Central memory CD8-positive, alpha-beta T cell (primary cell): ENCODE results near the gene ATP2C2.

ENCODE experiments used
- ATAC-seq: fragments of 150-1000 bp; cut with Tn5 transposase; replicated peaks from 2 replicates; pipeline ENCODE4 v1.10.0; 2022; ENCODE audit warnings: mild to moderate bottlenecking, moderate FRiP score, moderate number of reproducible peaks; ENCODE audit not compliant: poor library complexity, severe bottlenecking; ENCODE audit errors: extremely low read depth
- DNase-seq, 2 donors: peaks; one replicate each; pipeline ENCODE4 v3.0.0; 2021; ENCODE audit warnings: low spot score in 2 of 2
- H3K27ac Mint-ChIP-seq: one replicate; pipeline ENCODE4 v1.8.0; 2022; ENCODE audit warnings: low read depth, mild to moderate bottlenecking, moderate library complexity, mixed read lengths
- H3K27me3 Mint-ChIP-seq: one replicate; pipeline ENCODE4 v1.8.0; 2022; ENCODE audit warnings: mixed read lengths
- H3K36me3 Mint-ChIP-seq: one replicate; pipeline ENCODE4 v1.8.0; 2022; ENCODE audit warnings: mild to moderate bottlenecking, moderate library complexity, mixed read lengths; ENCODE audit not compliant: insufficient read depth
- H3K4me1 Mint-ChIP-seq: one replicate; pipeline ENCODE4 v1.8.0; 2022; ENCODE audit warnings: mixed read lengths
- H3K4me3 Mint-ChIP-seq: one replicate; pipeline ENCODE4 v1.8.0; 2022; ENCODE audit warnings: mild to moderate bottlenecking, moderate library complexity, mixed read lengths
- H3K9me3 Mint-ChIP-seq: one replicate; pipeline ENCODE4 v1.8.0; 2022; ENCODE audit warnings: mixed read lengths

Gene ATP2C2

GRCh38 chr16:84368308-84368996 is at the start of gene ATP2C2:
Gene ATP2C2 (plus strand): TSS chr16:84368538. CDS start chr16:84368616, 78 bp downstream.
- no peaks in the 10 kb centered on the region for H3K4me1 Mint-ChIP-seq
- no peaks in the 10 kb centered on the region for H3K36me3 Mint-ChIP-seq
- DNase-seq, result no peak
- no peaks in the 10 kb centered on the region for H3K9me3 Mint-ChIP-seq
- H3K27me3 Mint-ChIP-seq, result peaks cover 76% of the 10 kb centered on the region
- no peak within 1 kb of the TSS for H3K4me3 Mint-ChIP-seq
- H3K27ac Mint-ChIP-seq, result no peak within 1 kb of the TSS
- no peak for ATAC-seq

GRCh38 chr16:84319146-84319760 is 49.1 kb upstream of the ATP2C2 start:
- H3K9me3 Mint-ChIP-seq, result no peaks in the 10 kb centered on the region
- no peaks in the 10 kb centered on the region for H3K36me3 Mint-ChIP-seq
- ATAC-seq (no peak), DNase-seq (no peak)
- no peak overlapping the region for H3K27ac Mint-ChIP-seq
- H3K4me1 Mint-ChIP-seq, result no peaks in the 10 kb centered on the region
- peaks cover 20% of the 10 kb centered on the region for H3K27me3 Mint-ChIP-seq
- H3K4me3 Mint-ChIP-seq, result no peak overlapping the region

DNA sequence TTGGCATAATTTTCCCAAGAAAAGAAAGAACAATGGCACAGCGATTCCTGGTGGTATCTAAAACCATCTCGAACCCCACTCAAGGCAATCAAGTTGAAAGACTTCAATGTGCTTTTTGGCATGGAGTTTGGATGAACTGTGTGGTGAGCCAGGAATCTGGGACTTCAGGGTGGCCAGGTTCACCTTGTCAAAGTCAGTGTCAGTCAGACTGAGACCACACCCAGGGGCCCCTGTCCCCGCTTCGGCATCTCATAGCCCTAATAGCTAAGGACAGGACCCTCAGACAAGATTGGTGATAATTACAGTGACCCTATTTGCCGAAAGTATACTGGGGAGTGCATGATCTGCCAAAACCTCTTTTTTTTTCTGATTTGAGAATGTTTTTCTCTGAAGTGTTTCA is 47.8 kb upstream of the ATP2C2 start:
- Mint-ChIP-seq H3K27ac (no peak overlapping the region), H3K27me3 (peaks cover 7% of the 10 kb centered on the region), H3K9me3 (no peaks in the 10 kb centered on the region), H3K4me1 (no peaks in the 10 kb centered on the region), H3K36me3 (no peaks in the 10 kb centered on the region), H3K4me3 (no peak overlapping the region)
- ATAC-seq, result no peak
- no peak for DNase-seq

GRCh38 chr16:84321932-84322331 is 46.4 kb upstream of the ATP2C2 start:
- Mint-ChIP-seq H3K36me3 (no peaks in the 10 kb centered on the region), H3K27me3 (no peaks in the 10 kb centered on the region), H3K27ac (no peak overlapping the region), H3K4me3 (no peak overlapping the region), H3K9me3 (no peaks in the 10 kb centered on the region), H3K4me1 (no peaks in the 10 kb centered on the region)
- DNase-seq, result no peak
- ATAC-seq, result no peak

- no peak for ATAC-seq
- Mint-ChIP-seq H3K27me3 (no peaks in the 10 kb centered on the region), H3K36me3 (no peaks in the 10 kb centered on the region), H3K4me3 (no peak overlapping the region), H3K4me1 (no peaks in the 10 kb centered on the region), H3K27ac (no peak overlapping the region), H3K9me3 (no peaks in the 10 kb centered on the region)
- DNase-seq, result no peak
Measured at GRCh38 chr16:84322749-84323148, 45.6 kb upstream of the ATP2C2 start.

GRCh38 chr16:84323606-84324005 is 44.7 kb upstream of the ATP2C2 start:
- Mint-ChIP-seq H3K36me3 (no peaks in the 10 kb centered on the region), H3K4me1 (no peaks in the 10 kb centered on the region), H3K27ac (no peak overlapping the region)

GRCh38 chr16:84324434-84325262 is 43.7 kb upstream of the ATP2C2 start:
- H3K27ac Mint-ChIP-seq, result no peak overlapping the region
- H3K36me3 Mint-ChIP-seq, result no peaks in the 10 kb centered on the region
- H3K9me3 Mint-ChIP-seq, result no peaks in the 10 kb centered on the region
- DNase-seq, result no peak
- ATAC-seq, result no peak
- H3K27me3 Mint-ChIP-seq, result no peaks in the 10 kb centered on the region
- H3K4me1 Mint-ChIP-seq, result no peaks in the 10 kb centered on the region
- no peak overlapping the region for H3K4me3 Mint-ChIP-seq

More at GRCh38 chr16:84323606-84324005, 44.7 kb upstream of the ATP2C2 start:
- Mint-ChIP-seq H3K4me3 (no peak overlapping the region), H3K9me3 (no peaks in the 10 kb centered on the region), H3K27me3 (no peaks in the 10 kb centered on the region)
- ATAC-seq (no peak), DNase-seq (no peak)

DNA sequence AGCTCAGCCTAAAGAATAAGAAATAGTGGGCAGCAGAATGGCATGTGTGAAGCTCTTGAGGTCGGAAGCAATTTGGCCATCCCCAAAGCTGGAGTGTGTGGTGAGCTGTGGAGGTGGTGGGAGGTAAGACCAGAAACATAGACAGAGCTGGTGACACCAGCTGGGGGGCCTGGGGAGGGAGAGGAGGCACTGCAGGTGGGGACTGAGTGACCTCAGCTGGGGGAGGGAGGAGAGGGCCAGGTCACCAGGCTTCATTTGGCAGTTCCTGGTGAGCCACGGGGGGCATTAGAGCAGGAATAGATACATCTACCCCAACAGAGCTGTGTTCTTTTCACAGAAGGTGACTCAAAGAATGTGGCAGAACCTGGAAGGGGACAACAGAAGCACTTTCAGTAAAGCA is 41.8 kb upstream of the ATP2C2 start:
- no peak overlapping the region for H3K4me3 Mint-ChIP-seq
- no peaks in the 10 kb centered on the region for H3K36me3 Mint-ChIP-seq
- DNase-seq, result no peak
- H3K27ac Mint-ChIP-seq, result no peak overlapping the region
- peaks cover 2% of the 10 kb centered on the region for H3K27me3 Mint-ChIP-seq
- no peak for ATAC-seq
- no peaks in the 10 kb centered on the region for H3K9me3 Mint-ChIP-seq
- H3K4me1 Mint-ChIP-seq, result no peaks in the 10 kb centered on the region

DNA sequence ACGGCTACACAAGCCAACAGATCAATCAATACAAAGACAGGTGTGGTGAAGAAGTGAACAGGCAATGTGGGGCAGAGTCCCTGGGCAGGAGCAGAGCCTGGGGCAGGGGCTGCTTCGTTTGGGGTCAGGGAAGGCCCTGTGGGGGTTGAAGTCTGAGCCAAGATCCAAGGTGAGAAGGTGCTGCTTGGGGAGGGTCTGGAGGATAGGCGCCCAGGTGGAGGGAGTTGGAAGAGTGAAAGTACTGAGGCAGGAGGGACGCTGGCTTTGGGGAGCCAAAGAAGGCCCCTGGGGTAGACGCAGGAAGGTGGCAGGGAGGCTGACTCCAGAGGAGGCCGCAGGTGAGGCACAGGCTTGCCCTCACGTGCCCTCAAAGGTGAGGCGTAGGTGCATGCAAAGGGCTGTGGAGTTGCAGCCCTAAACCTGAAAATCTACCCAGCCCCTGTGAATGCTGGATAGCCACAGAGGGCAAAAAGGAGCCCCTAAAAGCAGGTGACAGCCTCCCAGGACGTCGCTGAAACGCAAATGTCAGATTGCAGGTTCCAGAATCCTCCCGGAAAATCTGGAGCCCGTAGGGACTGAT is 40.3 kb upstream of the ATP2C2 start:
- H3K27me3 Mint-ChIP-seq, result peaks cover 12% of the 10 kb centered on the region
- DNase-seq, result no peak
- H3K4me1 Mint-ChIP-seq, result no peaks in the 10 kb centered on the region
- H3K27ac Mint-ChIP-seq, result no peak overlapping the region
- no peak overlapping the region for H3K4me3 Mint-ChIP-seq
- H3K9me3 Mint-ChIP-seq, result no peaks in the 10 kb centered on the region
- ATAC-seq, result no peak
- H3K36me3 Mint-ChIP-seq, result no peaks in the 10 kb centered on the region

GRCh38 chr16:84329016-84329415 is 39.3 kb upstream of the ATP2C2 start:
- Mint-ChIP-seq H3K4me3 (no peak overlapping the region), H3K4me1 (no peaks in the 10 kb centered on the region), H3K27me3 (peaks cover 18% of the 10 kb centered on the region), H3K27ac (no peak overlapping the region), H3K9me3 (no peaks in the 10 kb centered on the region), H3K36me3 (no peaks in the 10 kb centered on the region)
- DNase-seq, result no peak
- no peak for ATAC-seq

DNA sequence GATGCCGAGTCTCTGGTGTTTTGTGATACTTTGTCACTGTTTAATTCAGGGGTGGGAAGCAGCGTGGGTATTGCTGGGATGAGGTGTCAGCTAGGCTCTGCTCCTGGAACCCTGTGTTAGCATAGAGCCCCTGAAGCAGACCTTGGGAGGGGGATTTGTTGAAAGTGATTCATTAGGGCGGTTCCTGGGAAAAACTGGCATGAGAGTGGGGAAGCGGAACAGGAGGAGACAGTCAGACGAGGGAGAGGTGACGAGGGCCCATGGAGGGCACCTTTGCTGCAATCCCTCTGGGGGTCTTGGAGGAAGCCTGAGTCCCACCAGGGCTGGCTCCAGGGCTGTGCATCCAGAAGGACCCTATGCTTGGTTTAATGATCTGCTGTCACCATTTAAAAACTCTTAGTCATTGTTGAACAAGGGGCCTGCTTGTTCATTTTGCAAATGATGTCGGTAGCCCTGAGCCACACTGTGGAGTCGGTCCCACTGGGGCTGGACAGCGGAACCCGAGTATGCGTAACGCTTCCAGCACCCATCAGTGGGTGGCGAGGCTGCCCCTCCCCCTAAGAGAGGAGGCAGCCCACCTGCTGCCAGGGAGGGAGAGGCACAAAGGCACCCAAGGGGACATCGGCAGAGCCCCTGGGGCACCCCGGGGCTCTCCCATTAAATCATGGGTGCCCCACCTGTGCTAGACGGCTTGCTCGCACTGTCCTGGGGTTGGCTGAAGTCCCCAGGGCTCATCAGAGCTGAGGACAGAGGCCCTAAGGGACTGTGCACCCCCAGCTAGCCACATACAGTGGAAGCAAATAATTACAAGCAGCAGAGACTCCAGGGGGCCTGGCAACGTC is 38.3 kb upstream of the ATP2C2 start:
- Mint-ChIP-seq H3K27ac (no peak overlapping the region), H3K4me3 (no peak overlapping the region), H3K36me3 (no peaks in the 10 kb centered on the region), H3K27me3 (peaks cover 20% of the 10 kb centered on the region), H3K4me1 (no peaks in the 10 kb centered on the region), H3K9me3 (no peaks in the 10 kb centered on the region)
- DNase-seq, result no peak
- ATAC-seq, result no peak

- DNase-seq, result no peak
- Mint-ChIP-seq H3K36me3 (no peaks in the 10 kb centered on the region), H3K4me1 (no peaks in the 10 kb centered on the region), H3K4me3 (no peak overlapping the region), H3K9me3 (peaks cover 4% of the 10 kb centered on the region), H3K27me3 (peaks cover 26% of the 10 kb centered on the region), H3K27ac (no peak overlapping the region)
- ATAC-seq, result no peak
Measured at GRCh38 chr16:84330685-84331050, 37.7 kb upstream of the ATP2C2 start.
